ENCODE measurements around the gene ECE2. TPM values are rescaled to one million over a fixed set of nuclear protein-coding genes. Genes with fewer than 3 reads are reported as not detected.
"Not testable (repeated sequence)": the region's sequence is repeated elsewhere in the genome, so short reads cannot be mapped to it uniquely, and the experiment has no call there.

Gene ECE2
- total RNA-seq, 1 experiment from 2014 or later, result not detected

DNA sequence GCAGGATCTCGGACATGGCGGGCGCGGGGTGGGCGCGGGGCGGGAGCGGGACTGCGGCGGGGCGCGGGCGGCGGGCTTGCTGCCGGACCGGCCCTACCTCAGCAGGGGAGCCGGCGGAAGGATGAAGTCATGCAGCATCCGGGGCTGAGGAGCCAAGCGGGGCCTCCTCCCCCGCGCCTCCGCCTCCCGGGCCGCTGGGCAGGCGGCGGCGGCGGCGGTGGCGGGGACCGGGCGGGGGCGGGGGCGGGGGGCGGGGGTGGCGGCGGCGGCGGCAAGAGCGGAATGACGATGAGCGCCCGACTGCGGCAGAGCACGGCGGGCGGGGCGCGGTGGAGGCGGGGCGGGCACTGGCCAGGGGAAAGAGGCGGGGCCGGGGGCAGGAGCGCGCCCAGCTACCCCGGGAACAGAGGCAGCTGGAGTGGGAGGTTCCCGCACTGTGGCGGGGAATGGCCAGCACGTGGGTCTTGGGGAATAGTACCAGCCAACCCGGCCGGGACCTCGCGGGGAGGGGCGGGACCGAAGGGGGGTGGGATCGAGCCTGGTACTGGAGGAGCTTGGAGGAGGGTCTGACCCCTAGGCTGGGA lies 14.5 kb upstream of the ECE2 start, which contains the start of gene CAMK2N2:
CAMK2N2 (minus strand) TSS at position 284 of the 584 bp plus-strand sequence; CDS start at position 16, 268 bp downstream.
- DNase-seq (ENCODE audit: low spot score), result peak; percentile 70
- in situ Hi-C loops (cut with HindIII; ENCODE audit: low sequenced_read_pairs), result no loop called here

- in situ Hi-C loops (cut with HindIII; ENCODE audit: low sequenced_read_pairs), result no loop called here
- DNase-seq (ENCODE audit: low spot score), result peak; percentile 64
Measured at GRCh38 chr3:184261854-184262763, 13.7 kb upstream of the ECE2 start.

DNA sequence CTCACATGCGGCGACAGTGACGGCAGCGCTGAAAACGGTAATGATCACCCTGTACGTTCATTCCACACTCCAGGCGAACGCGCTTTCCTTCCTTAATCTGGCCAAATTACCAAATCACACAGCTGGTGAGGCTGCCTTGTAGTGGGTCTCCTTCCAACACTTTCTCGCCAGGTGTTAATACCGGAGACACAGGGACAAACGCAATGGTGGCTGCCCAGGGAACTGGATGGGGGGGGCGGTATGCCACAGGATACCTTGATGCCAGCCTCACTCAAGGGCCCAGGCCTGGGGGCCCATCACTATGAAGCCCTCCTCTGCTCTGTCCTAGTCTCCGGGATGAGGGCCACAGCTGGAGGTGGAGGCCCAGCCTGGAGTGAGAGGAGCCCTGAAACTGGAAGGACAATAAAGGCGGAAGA lies 13.1 kb upstream of the ECE2 start:
- in situ Hi-C loops (cut with HindIII; ENCODE audit: low sequenced_read_pairs), result no loop called here
- DNase-seq (ENCODE audit: low spot score), result peak; percentile 27

DNA sequence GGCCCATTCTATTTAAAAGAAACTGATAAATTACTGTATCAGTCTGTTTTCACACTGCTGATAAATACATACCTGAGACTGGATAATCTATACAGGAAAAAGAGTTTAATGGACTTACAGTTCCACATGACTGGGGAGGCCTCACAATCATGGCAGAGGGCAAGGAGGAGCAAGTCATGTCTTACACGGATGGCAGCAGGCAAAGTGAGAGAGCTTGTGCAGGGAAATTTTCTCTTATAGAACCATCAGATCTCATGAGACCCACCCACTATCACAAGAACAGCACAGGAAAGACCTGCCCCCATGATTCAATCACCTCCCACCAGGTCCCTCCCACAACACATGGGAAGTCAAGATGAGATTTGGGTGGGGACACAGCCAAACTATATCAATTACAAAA lies 8.6 kb upstream of the ECE2 start:
- DNase-seq (ENCODE audit: low spot score); in situ Hi-C loops (cut with HindIII; ENCODE audit: low sequenced_read_pairs): not testable (repeated sequence)

- in situ Hi-C loops (cut with HindIII; ENCODE audit: low sequenced_read_pairs), result no loop called here
- no peak for DNase-seq (ENCODE audit: low spot score)
Measured at GRCh38 chr3:184272269-184272668, 3.6 kb upstream of the ECE2 start.

DNA sequence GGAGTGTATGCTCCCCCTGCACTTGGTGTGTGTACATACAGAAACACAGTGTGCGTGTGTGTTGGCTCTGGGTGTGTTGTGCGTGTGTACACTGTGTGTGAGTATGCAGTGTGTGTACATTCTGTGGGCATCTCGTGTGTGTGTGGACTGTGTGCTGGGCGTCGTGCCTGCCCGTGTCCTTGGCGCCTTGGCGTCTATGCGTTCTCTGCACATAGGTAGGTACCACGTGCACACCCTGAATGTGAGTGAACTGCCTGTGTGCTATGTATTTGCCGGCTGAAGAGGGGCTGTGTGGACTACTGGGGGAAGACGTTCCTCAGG lies 481 bp upstream of the ECE2 start:
- no peak for DNase-seq (ENCODE audit: low spot score)
- in situ Hi-C loops (cut with HindIII; ENCODE audit: low sequenced_read_pairs), result no loop called here

DNA sequence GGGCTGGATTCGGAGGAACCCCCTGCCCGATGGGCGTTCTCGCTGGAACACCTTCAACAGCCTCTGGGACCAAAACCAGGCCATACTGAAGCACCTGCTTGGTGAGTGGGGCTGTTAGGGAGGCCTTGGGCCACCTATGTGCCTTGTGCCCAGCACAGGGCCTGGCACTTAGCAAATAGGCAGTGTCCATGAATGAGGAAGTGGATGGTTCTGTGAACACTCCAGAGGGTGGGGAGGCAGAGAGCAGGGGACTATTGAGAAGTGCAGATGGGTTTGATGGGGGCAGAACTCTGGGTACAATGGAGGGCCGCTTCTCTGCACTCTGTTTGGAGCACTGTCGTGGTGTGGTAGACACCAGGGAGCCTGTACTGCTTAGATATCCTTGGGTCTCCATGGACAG lies 1.5 kb downstream of the ECE2 start:
- no peak for DNase-seq (ENCODE audit: low spot score)
- in situ Hi-C loops (cut with HindIII; ENCODE audit: low sequenced_read_pairs), result no loop called here

GRCh38 chr3:184282941-184283340 lies 7.1 kb downstream of the ECE2 start:
- in situ Hi-C loops (cut with HindIII; ENCODE audit: low sequenced_read_pairs), result no loop called here
- no peak for DNase-seq (ENCODE audit: low spot score)

DNA sequence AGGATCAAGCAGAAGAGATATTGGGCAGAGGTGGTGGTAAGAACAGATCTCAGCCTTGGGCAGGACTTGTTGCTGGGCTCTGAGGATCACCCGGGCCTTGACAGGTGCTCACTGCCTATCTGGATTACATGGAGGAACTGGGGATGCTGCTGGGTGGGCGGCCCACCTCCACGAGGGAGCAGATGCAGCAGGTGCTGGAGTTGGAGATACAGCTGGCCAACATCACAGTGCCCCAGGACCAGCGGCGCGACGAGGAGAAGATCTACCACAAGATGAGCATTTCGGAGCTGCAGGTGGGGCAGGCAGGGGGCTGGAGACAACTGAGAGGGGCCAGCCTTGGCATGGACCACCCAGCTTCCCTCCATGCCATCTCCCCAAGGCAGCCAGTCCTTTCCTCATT lies 7.9 kb downstream of the ECE2 start:
- in situ Hi-C loops (cut with HindIII; ENCODE audit: low sequenced_read_pairs), result no loop called here
- no peak for DNase-seq (ENCODE audit: low spot score)

DNA sequence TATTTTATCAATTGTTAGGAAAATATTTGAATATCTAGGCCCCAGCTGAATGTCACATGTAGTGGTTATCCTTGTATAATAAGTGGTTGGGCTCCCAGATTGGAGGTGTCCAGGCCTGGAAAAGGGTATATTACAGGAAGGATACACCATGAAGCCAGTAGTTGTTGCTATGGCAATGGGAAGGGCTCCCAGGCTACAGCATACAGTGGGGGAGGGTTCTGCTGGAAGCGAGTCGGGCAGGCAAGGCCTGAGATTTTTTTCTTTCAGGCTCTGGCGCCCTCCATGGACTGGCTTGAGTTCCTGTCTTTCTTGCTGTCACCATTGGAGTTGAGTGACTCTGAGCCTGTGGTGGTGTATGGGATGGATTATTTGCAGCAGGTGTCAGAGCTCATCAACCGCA lies 8.9 kb downstream of the ECE2 start:
- peak; percentile 88 for DNase-seq (ENCODE audit: low spot score)
- in situ Hi-C loops (cut with HindIII; ENCODE audit: low sequenced_read_pairs), result no loop called here

- in situ Hi-C loops (cut with HindIII; ENCODE audit: low sequenced_read_pairs), result no loop called here
- peak; percentile 70 for DNase-seq (ENCODE audit: low spot score)
Measured at GRCh38 chr3:184289426-184289938, 13.7 kb downstream of the ECE2 start.

DNA sequence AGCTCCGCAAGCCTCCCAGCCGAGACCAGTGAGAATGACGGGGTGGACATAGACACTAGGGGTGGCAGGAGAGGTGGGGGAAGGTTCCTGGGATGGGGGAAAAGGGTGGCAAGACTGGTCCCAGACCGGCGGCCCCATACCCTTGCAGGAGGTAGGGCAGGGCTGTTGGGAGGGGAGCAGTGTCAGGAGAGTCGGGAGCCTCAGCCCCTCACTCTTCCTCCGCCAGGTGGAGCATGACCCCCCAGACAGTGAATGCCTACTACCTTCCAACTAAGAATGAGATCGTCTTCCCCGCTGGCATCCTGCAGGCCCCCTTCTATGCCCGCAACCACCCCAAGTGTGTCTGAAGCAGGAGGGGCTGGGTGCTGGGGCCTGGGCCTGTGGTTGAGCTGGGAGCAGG lies 14.5 kb downstream of the ECE2 start:
- no peak for DNase-seq (ENCODE audit: low spot score)

DNA sequence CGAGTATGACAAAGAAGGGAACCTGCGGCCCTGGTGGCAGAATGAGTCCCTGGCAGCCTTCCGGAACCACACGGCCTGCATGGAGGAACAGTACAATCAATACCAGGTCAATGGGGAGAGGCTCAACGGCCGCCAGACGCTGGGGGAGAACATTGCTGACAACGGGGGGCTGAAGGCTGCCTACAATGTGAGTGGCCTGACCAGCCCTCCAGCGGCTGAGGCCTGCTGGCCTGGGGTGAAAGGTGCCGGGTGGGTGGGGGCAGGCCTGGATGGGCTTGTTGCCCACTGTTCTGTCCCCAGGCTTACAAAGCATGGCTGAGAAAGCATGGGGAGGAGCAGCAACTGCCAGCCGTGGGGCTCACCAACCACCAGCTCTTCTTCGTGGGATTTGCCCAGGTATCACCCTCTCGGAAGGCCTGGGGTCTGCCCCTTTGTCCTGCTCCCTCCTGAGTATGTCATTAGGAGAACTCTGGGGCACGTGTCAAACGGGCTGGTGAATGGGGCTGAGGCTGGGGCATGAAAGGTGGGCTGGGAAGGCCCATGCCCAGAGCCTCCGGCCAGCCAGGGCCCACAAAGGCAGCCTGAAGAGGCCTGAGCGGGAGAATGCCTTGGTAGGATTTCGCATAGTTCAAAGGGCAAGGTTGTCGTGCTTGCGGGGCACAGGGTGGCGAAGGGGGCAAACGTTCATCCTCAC lies 15.4 kb downstream of the ECE2 start:
- in situ Hi-C loops (cut with HindIII; ENCODE audit: low sequenced_read_pairs), result no loop called here
- DNase-seq (ENCODE audit: low spot score), result no peak

More for the DNA sequence above, 14.5 kb downstream of the ECE2 start:
- in situ Hi-C loops (cut with HindIII; ENCODE audit: low sequenced_read_pairs), result no loop called here

DNA sequence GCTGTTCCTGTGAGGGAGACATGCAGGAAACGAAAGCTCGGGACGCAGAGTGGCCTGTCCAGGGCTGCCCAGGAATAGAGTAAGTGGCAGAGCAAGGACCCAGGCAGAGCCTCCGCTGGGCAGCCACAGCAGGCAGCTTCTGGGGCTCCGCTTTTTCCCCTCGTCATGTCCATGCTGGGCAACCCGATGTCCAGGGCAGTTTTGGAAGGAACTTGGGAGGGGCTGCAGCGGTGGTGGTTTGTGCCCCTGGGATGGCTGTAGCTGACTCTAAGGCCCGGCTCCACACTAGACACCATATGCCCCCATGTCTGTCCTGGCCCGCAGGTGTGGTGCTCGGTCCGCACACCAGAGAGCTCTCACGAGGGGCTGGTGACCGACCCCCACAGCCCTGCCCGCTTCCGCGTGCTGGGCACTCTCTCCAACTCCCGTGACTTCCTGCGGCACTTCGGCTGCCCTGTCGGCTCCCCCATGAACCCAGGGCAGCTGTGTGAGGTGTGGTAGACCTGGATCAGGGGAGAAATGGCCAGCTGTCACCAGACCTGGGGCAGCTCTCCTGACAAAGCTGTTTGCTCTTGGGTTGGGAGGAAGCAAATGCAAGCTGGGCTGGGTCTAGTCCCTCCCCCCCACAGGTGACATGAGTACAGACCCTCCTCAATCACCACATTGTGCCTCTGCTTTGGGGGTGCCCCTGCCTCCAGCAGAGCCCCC lies 16.1 kb downstream of the ECE2 start:
- no peak for DNase-seq (ENCODE audit: low spot score)
- in situ Hi-C loops (cut with HindIII; ENCODE audit: low sequenced_read_pairs), result no loop called here

DNA sequence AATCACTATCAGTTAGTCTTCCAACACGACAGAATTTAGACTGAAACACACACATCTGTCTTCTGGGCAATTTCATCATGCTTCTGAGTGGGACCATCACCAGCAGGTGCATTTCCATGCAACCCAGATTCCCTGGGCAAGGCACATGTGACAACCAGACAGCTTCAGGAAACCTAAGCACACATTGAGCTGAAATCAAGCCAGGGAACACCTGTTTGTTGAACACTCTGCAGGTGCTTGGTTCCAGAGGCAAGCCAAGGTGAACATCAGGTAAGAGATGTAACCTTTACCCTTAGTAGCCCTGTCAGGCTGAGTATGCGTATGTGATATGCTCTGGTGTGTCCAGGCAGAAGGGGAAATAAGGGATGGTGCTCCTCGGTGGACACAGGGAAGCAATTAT lies 19.9 kb downstream of the ECE2 start:
- in situ Hi-C loops (cut with HindIII; ENCODE audit: low sequenced_read_pairs), result no loop called here

GRCh38 chr3:184296616-184297015 lies 20.8 kb downstream of the ECE2 start:
- in situ Hi-C loops (cut with HindIII; ENCODE audit: low sequenced_read_pairs), result no loop called here
- no peak for DNase-seq (ENCODE audit: low spot score)

More for the DNA sequence above, 19.9 kb downstream of the ECE2 start:
- no peak for DNase-seq (ENCODE audit: low spot score)

DNA sequence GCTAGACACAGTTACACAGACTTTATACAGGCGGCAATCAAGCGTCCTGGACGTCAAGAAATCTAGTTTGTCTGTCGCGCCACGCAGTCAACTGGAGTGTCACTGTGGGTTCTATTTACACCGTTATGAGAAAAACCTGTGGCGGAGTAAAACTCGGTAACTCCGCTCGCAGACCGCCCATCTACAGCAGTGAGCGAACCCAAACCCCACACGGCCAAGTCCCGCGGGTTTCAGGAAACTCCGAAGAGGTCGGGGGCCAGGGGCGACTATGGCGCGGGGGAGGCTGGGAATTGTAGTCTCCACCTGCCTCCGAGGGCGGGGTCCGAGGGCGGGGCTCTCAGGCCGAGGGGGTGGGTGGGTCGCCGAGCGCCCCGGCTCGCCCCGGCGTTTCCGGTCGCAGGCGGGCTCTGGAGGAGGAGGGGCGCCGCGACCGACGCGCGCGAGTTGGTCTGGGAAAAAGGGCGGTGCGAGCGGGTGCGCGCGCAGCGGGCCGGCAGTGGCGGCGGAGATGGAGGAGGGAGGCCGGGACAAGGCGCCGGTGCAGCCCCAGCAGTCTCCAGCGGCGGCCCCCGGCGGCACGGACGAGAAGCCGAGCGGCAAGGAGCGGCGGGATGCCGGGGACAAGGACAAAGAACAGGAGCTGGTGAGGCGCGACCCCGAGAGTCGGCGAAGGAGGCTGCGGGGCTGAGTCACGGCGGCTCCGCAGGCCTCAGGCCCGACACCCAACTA lies 23.1 kb downstream of the ECE2 start, which contains the start of gene PSMD2:
PSMD2 (plus strand) TSS at position 483 of the 729 bp plus-strand sequence; CDS start at position 509, 26 bp downstream.
- DNase-seq (ENCODE audit: low spot score), result peak; percentile 97
- in situ Hi-C loops (cut with HindIII; ENCODE audit: low sequenced_read_pairs), result no loop called here

- in situ Hi-C loops (cut with HindIII; ENCODE audit: low sequenced_read_pairs), result no loop called here
- no peak for DNase-seq (ENCODE audit: low spot score)
Measured at GRCh38 chr3:184299488-184300377, 23.9 kb downstream of the ECE2 start.
